ENCODE data around the gene LRRC61. TPM values are rescaled to one million over a fixed set of nuclear protein-coding genes. Genes with fewer than 3 reads are reported as not detected.

Gene LRRC61
- total RNA-seq, 2 experiments from 2014 or later, result 3.1 to 5.0 TPM

- no peak for TF ChIP-seq CTCF (IDR thresholded peaks at IDR 0.05)
- POLR2A ChIA-PET, result interaction anchor here (0.8 to 7.1 kb wide), 16 partner anchors 9 to 659 kb away, joined by 3 to 76 read pairs (median 4); partner anchors contain the start of genes ABCB8, GIMAP7, ZNF775 and ZNF862
- H3K27ac ChIP-seq (ENCODE audit: low read depth in 1 of 2, low read length in 2 of 2), result peak overlapping the region; percentile 31 to 80
- CTCF ChIA-PET, result interaction anchor here (1.0 to 4.8 kb wide), 3 partner anchors 9 to 80 kb away, joined by 3 to 20 read pairs (median 6); a partner anchor contains a TSS
- intact Hi-C loops (cut with DNase I, micrococcal nuclease), result loop anchor here (1.0 to 10.0 kb wide), 5 partner anchors 12 to 654 kb away; partner anchors contain the start of genes ACTR3C (in 1 of the 2) and LRRC61 (in 1 of the 2)
- peaks cover 40% of the 10 kb centered on the region for H3K4me1 ChIP-seq (ENCODE audit: insufficient read depth, low read length)
- ATAC-seq (ENCODE audit: poor library complexity), result peak; percentile 74
- Mint-ChIP-seq H3K27ac (peak overlapping the region; percentile 93), H3K9me3 (no peaks in the 10 kb centered on the region), H3K4me1 (ENCODE audit: low read depth) (peaks cover 62% of the 10 kb centered on the region), H3K4me3 (peak overlapping the region; percentile 92), H3K36me3 (ENCODE audit: low read depth) (peaks cover 45% of the 10 kb centered on the region), H3K27me3 (no peaks in the 10 kb centered on the region)
- peak; percentile 39 to 86 (median 58) for DNase-seq
- H3K4me3 ChIP-seq (ENCODE audit: low read length), result peak overlapping the region; percentile 83
- no peaks in the 10 kb centered on the region for H3K27me3 ChIP-seq (ENCODE audit: control insufficient read depth in 1 of 2, insufficient read depth in 2 of 2, low read length in 2 of 2)
- H3K9me3 ChIP-seq (ENCODE audit: control insufficient read depth in 1 of 2, insufficient read depth in 1 of 2, low read length in 2 of 2), result no peaks in the 10 kb centered on the region
- peaks cover 21% of the 10 kb centered on the region for H3K36me3 ChIP-seq (ENCODE audit: insufficient read depth, low read length)
Observed at GRCh38 chr7:150368884-150369747, 46.0 kb downstream of the LRRC61 start.

GRCh38 chr7:150369748-150370501, 46.8 kb downstream of the LRRC61 start:
- ChIA-PET CTCF (interaction anchor here (1.0 to 4.8 kb wide), 2 partner anchors 36 to 79 kb away, joined by 3 to 20 read pairs; a partner anchor contains a TSS), POLR2A (interaction anchor here (0.8 to 7.1 kb wide), 12 partner anchors 8 to 658 kb away, joined by 3 to 76 read pairs (median 4); partner anchors contain the start of genes ABCB8, GIMAP7, ZNF775 and ZNF862)
- H3K9me3 Mint-ChIP-seq, result no peaks in the 10 kb centered on the region
- no peak for TF ChIP-seq CTCF (IDR thresholded peaks at IDR 0.05)
- Histone ChIP-seq H3K4me3 (ENCODE audit: low read length) (peak overlapping the region; percentile 83), H3K4me1 (ENCODE audit: insufficient read depth, low read length) (peaks cover 38% of the 10 kb centered on the region), H3K36me3 (ENCODE audit: insufficient read depth, low read length) (peaks cover 23% of the 10 kb centered on the region), H3K9me3 (ENCODE audit: control insufficient read depth in 1 of 2, insufficient read depth in 1 of 2, low read length in 2 of 2) (no peaks in the 10 kb centered on the region), H3K27ac (ENCODE audit: low read depth in 1 of 2, low read length in 2 of 2) (peak overlapping the region in 1 of 2 donors; percentile 45), H3K27me3 (ENCODE audit: control insufficient read depth in 1 of 2, insufficient read depth in 2 of 2, low read length in 2 of 2) (no peaks in the 10 kb centered on the region)
- intact Hi-C loops (cut with DNase I, micrococcal nuclease), result loop anchor here in 1 of 2 experiments (2.0 to 10.0 kb wide), 4 partner anchors 35 to 655 kb away; partner anchors contain the start of genes ACTR3C and LRRC61
- peak overlapping the region; percentile 92 for H3K4me3 Mint-ChIP-seq
- peaks cover 52% of the 10 kb centered on the region for H3K36me3 Mint-ChIP-seq (ENCODE audit: low read depth)
- no peaks in the 10 kb centered on the region for H3K27me3 Mint-ChIP-seq
- DNase-seq (peak in 1 of 14 experiments; percentile 14), ATAC-seq (ENCODE audit: poor library complexity) (no peak)
- H3K27ac Mint-ChIP-seq, result peak overlapping the region; percentile 93
- peaks cover 66% of the 10 kb centered on the region for H3K4me1 Mint-ChIP-seq (ENCODE audit: low read depth)

- Histone ChIP-seq H3K27me3 (ENCODE audit: control insufficient read depth in 1 of 2, insufficient read depth in 2 of 2, low read length in 2 of 2) (no peaks in the 10 kb centered on the region), H3K9me3 (ENCODE audit: control insufficient read depth in 1 of 2, insufficient read depth in 1 of 2, low read length in 2 of 2) (no peaks in the 10 kb centered on the region), H3K27ac (ENCODE audit: low read depth in 1 of 2, low read length in 2 of 2) (peak overlapping the region in 1 of 2 donors; percentile 45), H3K4me1 (ENCODE audit: insufficient read depth, low read length) (peaks cover 39% of the 10 kb centered on the region), H3K4me3 (ENCODE audit: low read length) (no peak overlapping the region), H3K36me3 (ENCODE audit: insufficient read depth, low read length) (peaks cover 23% of the 10 kb centered on the region)
- intact Hi-C loops (cut with DNase I, micrococcal nuclease), result no loop called here
- H3K4me3 Mint-ChIP-seq, result peak overlapping the region; percentile 92
- H3K27ac Mint-ChIP-seq, result peak overlapping the region; percentile 93
- ATAC-seq (ENCODE audit: poor library complexity), result no peak
- no peaks in the 10 kb centered on the region for H3K9me3 Mint-ChIP-seq
- H3K36me3 Mint-ChIP-seq (ENCODE audit: low read depth), result peaks cover 53% of the 10 kb centered on the region
- CTCF ChIA-PET, result no interaction called here
- no peak for DNase-seq
- no peaks in the 10 kb centered on the region for H3K27me3 Mint-ChIP-seq
- peaks cover 66% of the 10 kb centered on the region for H3K4me1 Mint-ChIP-seq (ENCODE audit: low read depth)
- TF ChIP-seq CTCF (IDR thresholded peaks at IDR 0.05), result no peak
- POLR2A ChIA-PET, result interaction anchor here (1.3 to 7.1 kb wide), 4 partner anchors 9 to 658 kb away, joined by 4 to 76 read pairs (median 4); partner anchors contain the start of gene ABCB8
Observed at GRCh38 chr7:150370612-150371071, 47.5 kb downstream of the LRRC61 start.
